Measurements from ENCODE around the gene RPL9.

DNA sequence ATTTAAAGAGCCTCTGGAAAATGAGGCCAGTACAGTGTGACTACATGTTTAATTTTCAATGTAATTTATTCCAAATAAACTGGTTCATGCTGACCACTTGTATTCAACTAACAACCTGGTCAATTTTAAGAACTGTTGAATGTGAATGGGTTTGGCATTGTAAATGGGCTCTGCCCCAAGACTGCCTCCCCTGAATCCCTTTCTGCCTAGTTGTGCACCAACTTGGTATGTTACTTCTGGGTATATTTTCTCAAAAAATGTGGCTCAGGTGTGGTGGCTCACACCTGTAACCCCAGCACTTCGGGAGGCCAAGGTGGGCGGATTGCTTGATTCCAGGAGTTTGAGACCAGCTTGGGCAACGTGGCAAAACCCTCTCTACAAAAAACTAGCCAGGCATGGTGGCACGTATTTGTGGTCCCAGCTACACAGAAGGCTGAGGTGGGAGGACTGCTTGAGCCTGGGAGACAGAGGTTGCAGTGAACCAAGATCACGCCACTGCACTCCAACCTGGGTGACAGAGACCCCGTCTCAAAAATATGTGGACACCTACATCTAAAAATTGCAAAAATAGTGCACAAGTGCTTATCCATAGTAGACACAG lies 7.2 kb downstream of the RPL9 start:
- TF ChIP-seq, protein P1, sequence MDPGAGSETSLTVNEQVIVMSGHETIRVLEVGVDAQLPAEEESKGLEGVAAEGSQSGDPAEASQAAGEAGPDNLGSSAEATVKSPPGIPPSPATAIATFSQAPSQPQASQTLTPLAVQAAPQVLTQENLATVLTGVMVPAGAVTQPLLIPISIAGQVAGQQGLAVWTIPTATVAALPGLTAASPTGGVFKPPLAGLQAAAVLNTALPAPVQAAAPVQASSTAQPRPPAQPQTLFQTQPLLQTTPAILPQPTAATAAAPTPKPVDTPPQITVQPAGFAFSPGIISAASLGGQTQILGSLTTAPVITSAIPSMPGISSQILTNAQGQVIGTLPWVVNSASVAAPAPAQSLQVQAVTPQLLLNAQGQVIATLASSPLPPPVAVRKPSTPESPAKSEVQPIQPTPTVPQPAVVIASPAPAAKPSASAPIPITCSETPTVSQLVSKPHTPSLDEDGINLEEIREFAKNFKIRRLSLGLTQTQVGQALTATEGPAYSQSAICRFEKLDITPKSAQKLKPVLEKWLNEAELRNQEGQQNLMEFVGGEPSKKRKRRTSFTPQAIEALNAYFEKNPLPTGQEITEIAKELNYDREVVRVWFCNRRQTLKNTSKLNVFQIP (CRISPR knock-in tag; IDR thresholded peaks at IDR 0.05; ENCODE audit: borderline replicate concordance, low read depth) = no peak
- no peak for TF ChIP-seq ESRRG (CRISPR knock-in tag; IDR thresholded peaks at IDR 0.05)
- TF ChIP-seq ZNF70 (CRISPR knock-in tag; IDR thresholded peaks at IDR 0.05) = no peak
- TF ChIP-seq PPARA (CRISPR knock-in tag; IDR thresholded peaks at IDR 0.05; ENCODE audit: borderline replicate concordance) = no peak
- TF ChIP-seq OSR1 (CRISPR knock-in tag; IDR thresholded peaks at IDR 0.05) = no peak
- no peak for TF ChIP-seq ZFP3 (CRISPR knock-in tag; IDR thresholded peaks at IDR 0.05)
- no peak for TF ChIP-seq ARNTL (CRISPR knock-in tag; IDR thresholded peaks at IDR 0.05; ENCODE audit: borderline replicate concordance, low read depth)
- TF ChIP-seq CSDC2 (CRISPR knock-in tag; IDR thresholded peaks at IDR 0.05) = no peak
- TF ChIP-seq, protein P2, sequence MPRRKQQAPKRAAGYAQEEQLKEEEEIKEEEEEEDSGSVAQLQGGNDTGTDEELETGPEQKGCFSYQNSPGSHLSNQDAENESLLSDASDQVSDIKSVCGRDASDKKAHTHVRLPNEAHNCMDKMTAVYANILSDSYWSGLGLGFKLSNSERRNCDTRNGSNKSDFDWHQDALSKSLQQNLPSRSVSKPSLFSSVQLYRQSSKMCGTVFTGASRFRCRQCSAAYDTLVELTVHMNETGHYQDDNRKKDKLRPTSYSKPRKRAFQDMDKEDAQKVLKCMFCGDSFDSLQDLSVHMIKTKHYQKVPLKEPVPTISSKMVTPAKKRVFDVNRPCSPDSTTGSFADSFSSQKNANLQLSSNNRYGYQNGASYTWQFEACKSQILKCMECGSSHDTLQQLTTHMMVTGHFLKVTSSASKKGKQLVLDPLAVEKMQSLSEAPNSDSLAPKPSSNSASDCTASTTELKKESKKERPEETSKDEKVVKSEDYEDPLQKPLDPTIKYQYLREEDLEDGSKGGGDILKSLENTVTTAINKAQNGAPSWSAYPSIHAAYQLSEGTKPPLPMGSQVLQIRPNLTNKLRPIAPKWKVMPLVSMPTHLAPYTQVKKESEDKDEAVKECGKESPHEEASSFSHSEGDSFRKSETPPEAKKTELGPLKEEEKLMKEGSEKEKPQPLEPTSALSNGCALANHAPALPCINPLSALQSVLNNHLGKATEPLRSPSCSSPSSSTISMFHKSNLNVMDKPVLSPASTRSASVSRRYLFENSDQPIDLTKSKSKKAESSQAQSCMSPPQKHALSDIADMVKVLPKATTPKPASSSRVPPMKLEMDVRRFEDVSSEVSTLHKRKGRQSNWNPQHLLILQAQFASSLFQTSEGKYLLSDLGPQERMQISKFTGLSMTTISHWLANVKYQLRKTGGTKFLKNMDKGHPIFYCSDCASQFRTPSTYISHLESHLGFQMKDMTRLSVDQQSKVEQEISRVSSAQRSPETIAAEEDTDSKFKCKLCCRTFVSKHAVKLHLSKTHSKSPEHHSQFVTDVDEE (CRISPR knock-in tag; IDR thresholded peaks at IDR 0.05) = no peak

Measured in SK-N-SH treated with all-trans-retinoic acid at 6 μM for 48 hours (cell line).